Mammary epithelial cell (primary cell): Measurements from ENCODE around the gene TRAF3IP1.

ENCODE experiments used
- CTCF ChIP-seq, 2 donors: IDR thresholded peaks in 1 of 2; conservative IDR thresholded peaks in 1 of 2; 2 replicates each; pipeline ENCODE4 v1.5.1; 2011 to 2012; ENCODE audit warnings: inconsistent platforms in 2 of 2, low read length in 2 of 2, mild to moderate bottlenecking in 2 of 2, control low read depth in 1 of 2, low read depth in 1 of 2; ENCODE audit not compliant: insufficient read depth in 1 of 2; ENCODE audit errors: extremely low read depth in 1 of 2
- EZH2 ChIP-seq: IDR thresholded peaks from 2 replicates; pipeline ENCODE4 v1.6.1; 2012; ENCODE audit warnings: low read length, inconsistent platforms, borderline replicate concordance

DNA sequence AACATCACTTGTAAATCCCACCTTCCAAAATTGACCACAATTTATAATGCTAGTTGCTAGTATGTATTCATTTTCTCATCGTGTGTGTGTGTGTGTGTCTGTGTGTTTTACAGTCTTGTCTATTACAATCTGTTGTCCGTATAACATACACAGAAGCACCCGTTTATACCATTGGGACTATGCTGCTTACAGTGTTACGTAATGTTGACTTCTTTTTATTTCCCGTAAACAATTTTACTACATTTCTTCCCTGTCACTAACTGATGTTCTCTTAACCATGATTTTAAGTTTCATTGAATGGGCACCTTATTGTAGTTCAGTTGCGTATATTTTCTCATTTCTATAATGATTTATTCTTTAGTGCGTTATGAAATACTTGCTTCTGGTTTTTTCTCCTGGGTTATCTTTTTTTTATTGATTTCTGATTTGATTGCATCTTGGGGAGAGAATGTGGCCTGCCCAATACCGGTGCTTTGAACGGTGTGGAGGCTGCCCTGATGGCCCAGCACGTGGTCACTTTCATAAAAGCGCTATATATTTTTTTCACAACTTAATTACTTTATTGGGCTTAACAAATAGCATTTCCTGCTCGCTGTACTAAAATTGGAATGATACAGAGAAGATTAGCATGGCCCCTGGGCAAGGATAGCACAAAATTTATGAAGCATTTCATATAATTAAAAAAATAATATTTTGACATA lies 91.9 kb downstream of the TRAF3IP1 start:
- TF ChIP-seq CTCF (conservative IDR thresholded peaks at IDR 0.05 in 1 of 2, IDR thresholded peaks at IDR 0.05 in 1 of 2; ENCODE audit: extremely low read depth in 1 of 2, insufficient read depth in 1 of 2, low read depth in 1 of 2, low read length in 2 of 2) (no peak), EZH2 (no peak)
